ENCODE data around the gene FAM78A.
"Not testable (repeated sequence)": the region's sequence is repeated elsewhere in the genome, so short reads cannot be mapped to it uniquely, and the experiment has no call there.

Gene FAM78A

GRCh38 chr9:131262327-131263032 is 13.8 kb downstream of the FAM78A start:
- FAIRE-seq, result no peak

- FAIRE-seq, result no peak
Observed at GRCh38 chr9:131260751-131261452, 15.4 kb downstream of the FAM78A start.

- no peak for FAIRE-seq
Observed at GRCh38 chr9:131259916-131260597, 16.3 kb downstream of the FAM78A start.

- no peak for FAIRE-seq
Observed at GRCh38 chr9:131259432-131259898, 16.8 kb downstream of the FAM78A start.

GRCh38 chr9:131258698-131259431 is 17.4 kb downstream of the FAM78A start:
- no peak for FAIRE-seq

GRCh38 chr9:131258186-131258585 is 18.1 kb downstream of the FAM78A start:
- FAIRE-seq, result no peak

GRCh38 chr9:131257266-131258025 is 18.9 kb downstream of the FAM78A start:
- FAIRE-seq, result no peak

GRCh38 chr9:131255676-131256197 is 20.6 kb downstream of the FAM78A start:
- FAIRE-seq, result no peak

- FAIRE-seq, result no peak
Observed at GRCh38 chr9:131254626-131255025, 21.7 kb downstream of the FAM78A start.

- no peak for FAIRE-seq
Observed at GRCh38 chr9:131253891-131254491, 22.3 kb downstream of the FAM78A start.

GRCh38 chr9:131252120-131252519 is 24.2 kb downstream of the FAM78A start:
- FAIRE-seq, result no peak

GRCh38 chr9:131246618-131247017 is 29.7 kb downstream of the FAM78A start:
- FAIRE-seq, result no peak

- not testable (repeated sequence) for FAIRE-seq
Observed at GRCh38 chr9:131244331-131244730, 32.0 kb downstream of the FAM78A start.

GRCh38 chr9:131240047-131240921 is 36.0 kb downstream of the FAM78A start:
- no peak for FAIRE-seq

- no peak for FAIRE-seq
Observed at GRCh38 chr9:131239161-131239975, 36.9 kb downstream of the FAM78A start.

- no peak for FAIRE-seq
Observed at GRCh38 chr9:131238402-131239021, 37.8 kb downstream of the FAM78A start.

GRCh38 chr9:131237931-131238401 is 38.3 kb downstream of the FAM78A start:
- no peak for FAIRE-seq

- no peak for FAIRE-seq
Observed at GRCh38 chr9:131237291-131237690, 39.0 kb downstream of the FAM78A start.

- no peak for FAIRE-seq
Observed at GRCh38 chr9:131236761-131237160, 39.5 kb downstream of the FAM78A start.
